Suprapubic skin (tissue), 4 donors: ENCODE results near the gene NTN1. TPM values are rescaled to one million over a fixed set of nuclear protein-coding genes. Genes with fewer than 3 reads are reported as not detected.

Experiments
- DNase-seq, 2 donors: peaks; one replicate each; pipeline ENCODE4 v3.0.0-alpha.2; 2019; ENCODE audit warnings: low spot score in 2 of 2
- H3K27ac ChIP-seq: fragments of 200-600 bp; sonication (generic); one replicate; pipeline ENCODE4 v1.5.1; 2019
- H3K27me3 ChIP-seq: fragments of 200-600 bp; sonication (generic); one replicate; pipeline ENCODE4 v1.5.1; 2019
- H3K36me3 ChIP-seq: fragments of 200-600 bp; sonication (generic); one replicate; pipeline ENCODE4 v1.5.1; 2019
- H3K4me1 ChIP-seq: fragments of 200-600 bp; sonication (generic); one replicate; pipeline ENCODE4 v1.5.1; 2019
- H3K4me3 ChIP-seq: fragments of 200-600 bp; sonication (generic); one replicate; pipeline ENCODE4 v1.5.1; 2019; ENCODE audit warnings: mild to moderate bottlenecking
- H3K9me3 ChIP-seq: fragments of 200-600 bp; sonication (generic); one replicate; pipeline ENCODE4 v1.5.1; 2019
- EP300 ChIP-seq: sonication (generic); formaldehyde crosslinking; IDR thresholded peaks from one replicate; pipeline ENCODE4 v1.6.1; 2017; ENCODE audit warnings: antibody characterized with exemption
- POLR2A ChIP-seq, 2 donors: fragments of 450-650 bp; IDR thresholded peaks; one replicate each; pipeline ENCODE4 v1.6.1; 2017; ENCODE audit warnings: antibody characterized with exemption in 2 of 2, mild to moderate bottlenecking in 2 of 2, moderate library complexity in 2 of 2
- POLR2AphosphoS5 ChIP-seq, 3 donors: sonication (generic); formaldehyde crosslinking; IDR thresholded peaks; one replicate each; pipeline ENCODE4 v1.6.1; 2017; ENCODE audit warnings: antibody characterized with exemption in 3 of 3
- WGBS: methylation state at CpG from one replicate; pipeline ENCODE4 v1.1.5; 2018; 5-methylcytosine and 5-hydroxymethylcytosine counted together
- total RNA-seq, 4 donors: library from RNA; depleted of rRNA; stranded (reverse); fragments of >200 nt; gene quantifications; one replicate each; pipeline ENCODE4 v1.1.0, GENCODE V29; 2016
- TF ChIP-seq, protein P1 (sequence below), 2 donors: fragments of 200-600 bp in 1 of 2; fragments of 450-650 bp in 1 of 2; sonication (generic) in 1 of 2; IDR thresholded peaks; one replicate each; pipeline ENCODE4 v1.5.1; 2016 to 2019; ENCODE audit warnings: antibody characterized with exemption in 2 of 2, mild to moderate bottlenecking in 1 of 2, moderate library complexity in 1 of 2

Gene NTN1
- total RNA-seq, 4 donors from 2014 or later, result 2.4 to 5.9 (median 3.4) TPM

GRCh38 chr17:9007052-9007714, 14.1 kb upstream of the NTN1 start:
- Histone ChIP-seq H3K9me3 (no peaks in the 10 kb centered on the region), H3K4me1 (peaks cover 25% of the 10 kb centered on the region), H3K4me3 (no peak overlapping the region), H3K36me3 (no peaks in the 10 kb centered on the region), H3K27me3 (peaks cover 74% of the 10 kb centered on the region), H3K27ac (no peak overlapping the region)
- WGBS, result 94% methylated on average over 2 of the region's 2 CpGs
- no peak for TF ChIP-seq POLR2AphosphoS5 (IDR thresholded peaks at IDR 0.05)
- TF ChIP-seq, protein P1, sequence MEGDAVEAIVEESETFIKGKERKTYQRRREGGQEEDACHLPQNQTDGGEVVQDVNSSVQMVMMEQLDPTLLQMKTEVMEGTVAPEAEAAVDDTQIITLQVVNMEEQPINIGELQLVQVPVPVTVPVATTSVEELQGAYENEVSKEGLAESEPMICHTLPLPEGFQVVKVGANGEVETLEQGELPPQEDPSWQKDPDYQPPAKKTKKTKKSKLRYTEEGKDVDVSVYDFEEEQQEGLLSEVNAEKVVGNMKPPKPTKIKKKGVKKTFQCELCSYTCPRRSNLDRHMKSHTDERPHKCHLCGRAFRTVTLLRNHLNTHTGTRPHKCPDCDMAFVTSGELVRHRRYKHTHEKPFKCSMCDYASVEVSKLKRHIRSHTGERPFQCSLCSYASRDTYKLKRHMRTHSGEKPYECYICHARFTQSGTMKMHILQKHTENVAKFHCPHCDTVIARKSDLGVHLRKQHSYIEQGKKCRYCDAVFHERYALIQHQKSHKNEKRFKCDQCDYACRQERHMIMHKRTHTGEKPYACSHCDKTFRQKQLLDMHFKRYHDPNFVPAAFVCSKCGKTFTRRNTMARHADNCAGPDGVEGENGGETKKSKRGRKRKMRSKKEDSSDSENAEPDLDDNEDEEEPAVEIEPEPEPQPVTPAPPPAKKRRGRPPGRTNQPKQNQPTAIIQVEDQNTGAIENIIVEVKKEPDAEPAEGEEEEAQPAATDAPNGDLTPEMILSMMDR (IDR thresholded peaks at IDR 0.05), result no peak
- no peak for TF ChIP-seq EP300
- no peak for TF ChIP-seq POLR2A (IDR thresholded peaks at IDR 0.05)
- DNase-seq, result no peak

DNA sequence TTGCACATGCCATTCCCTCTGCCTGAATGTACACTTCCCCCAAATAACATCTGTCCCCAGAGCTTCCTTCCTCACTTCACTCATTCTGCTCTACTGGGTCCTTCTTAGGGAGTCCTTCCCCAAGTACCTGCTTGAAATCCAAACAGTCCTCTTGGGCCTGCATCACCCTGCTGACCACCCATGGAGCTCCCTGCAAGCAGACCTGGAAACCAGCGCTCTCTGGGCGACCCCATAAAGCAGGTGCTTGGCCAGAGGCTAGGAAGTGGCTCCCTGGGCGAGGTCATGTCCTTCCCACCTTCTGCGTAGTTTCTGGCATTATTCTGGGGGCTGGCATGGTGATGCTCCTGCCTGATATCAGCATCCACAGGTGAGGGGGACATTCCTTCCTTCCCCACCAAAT, 12.2 kb upstream of the NTN1 start:
- no peak for DNase-seq
- WGBS, result 98% methylated on average over 4 of the region's 4 CpGs

GRCh38 chr17:9009737-9010136, 11.6 kb upstream of the NTN1 start:
- H3K4me3 ChIP-seq, result no peak overlapping the region
- no peak overlapping the region for H3K27ac ChIP-seq
- WGBS, result 56% methylated on average over 6 of the region's 6 CpGs
- H3K36me3 ChIP-seq, result no peaks in the 10 kb centered on the region
- H3K4me1 ChIP-seq, result no peaks in the 10 kb centered on the region
- TF ChIP-seq POLR2A (IDR thresholded peaks at IDR 0.05) (no peak), EP300 (no peak), POLR2AphosphoS5 (IDR thresholded peaks at IDR 0.05) (no peak)
- TF ChIP-seq, protein P1 (IDR thresholded peaks at IDR 0.05), result no peak
- no peak for DNase-seq
- H3K27me3 ChIP-seq, result peaks cover 48% of the 10 kb centered on the region
- H3K9me3 ChIP-seq, result no peaks in the 10 kb centered on the region

More for the DNA sequence above, 12.2 kb upstream of the NTN1 start:
- peaks cover 6% of the 10 kb centered on the region for H3K4me1 ChIP-seq
- no peak overlapping the region for H3K27ac ChIP-seq
- TF ChIP-seq, protein P1 (IDR thresholded peaks at IDR 0.05), result no peak
- TF ChIP-seq POLR2A (IDR thresholded peaks at IDR 0.05), result no peak
- no peak for TF ChIP-seq EP300
- TF ChIP-seq POLR2AphosphoS5 (IDR thresholded peaks at IDR 0.05), result no peak
- H3K27me3 ChIP-seq, result peaks cover 54% of the 10 kb centered on the region
- H3K36me3 ChIP-seq, result no peaks in the 10 kb centered on the region
- no peaks in the 10 kb centered on the region for H3K9me3 ChIP-seq
- no peak overlapping the region for H3K4me3 ChIP-seq

DNA sequence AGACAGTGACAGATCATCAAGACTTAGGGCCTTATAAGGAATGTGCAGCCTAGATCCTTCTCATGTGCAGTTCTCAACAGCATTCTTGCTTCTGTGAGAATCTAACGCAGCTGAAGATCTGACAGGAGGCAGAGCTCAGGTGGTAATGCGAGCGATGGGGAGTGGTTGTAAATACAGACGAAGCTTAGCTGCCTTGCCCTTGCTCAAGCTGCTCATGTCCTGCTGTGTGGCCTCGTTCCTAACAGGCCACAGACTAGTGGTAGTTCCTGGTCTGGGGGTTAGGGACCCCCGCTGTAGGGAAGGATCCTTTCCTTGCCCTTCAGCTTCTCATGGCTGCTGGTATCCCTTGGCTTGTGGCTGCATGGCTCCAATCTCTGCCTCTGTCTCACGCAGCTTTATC, 10.3 kb upstream of the NTN1 start:
- Histone ChIP-seq H3K4me1 (no peaks in the 10 kb centered on the region), H3K4me3 (no peak overlapping the region), H3K36me3 (no peaks in the 10 kb centered on the region), H3K9me3 (no peaks in the 10 kb centered on the region), H3K27ac (no peak overlapping the region), H3K27me3 (peaks cover 35% of the 10 kb centered on the region)
- 97% methylated on average over 7 of the region's 7 CpGs for WGBS
- no peak for DNase-seq
- TF ChIP-seq, protein P1 (IDR thresholded peaks at IDR 0.05), result no peak
- TF ChIP-seq POLR2AphosphoS5 (IDR thresholded peaks at IDR 0.05) (no peak), POLR2A (IDR thresholded peaks at IDR 0.05) (no peak), EP300 (no peak)

DNA sequence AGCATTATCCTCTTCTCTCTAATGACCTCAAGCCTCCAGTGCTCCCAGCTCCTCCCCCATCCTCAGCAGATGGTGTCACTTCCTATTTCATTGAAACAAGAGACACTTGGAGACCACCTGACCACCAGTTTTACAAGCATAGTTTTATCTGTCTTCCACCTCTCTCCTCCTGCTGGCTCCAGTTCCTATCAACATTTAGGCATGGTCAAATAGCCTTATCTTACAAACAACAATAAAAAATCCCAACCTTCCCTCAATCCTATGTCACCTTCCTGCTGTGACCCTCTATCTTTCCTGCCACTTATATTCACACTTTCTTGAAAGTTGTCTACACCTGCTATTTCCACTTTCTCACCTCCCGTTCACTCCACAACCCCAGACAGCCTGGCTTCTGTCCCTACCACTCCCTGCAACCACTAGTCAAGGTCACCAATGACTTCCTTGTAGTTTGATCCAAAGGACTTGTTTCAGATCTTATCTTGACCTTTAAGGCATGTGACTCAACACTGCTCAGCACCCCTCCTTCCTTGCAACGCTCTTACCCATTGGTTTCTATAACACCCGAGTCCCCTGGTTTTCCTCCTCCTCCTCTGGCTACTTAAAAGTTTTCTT, 4.3 kb upstream of the NTN1 start:
- H3K27me3 ChIP-seq, result peaks cover 14% of the 10 kb centered on the region
- no peak overlapping the region for H3K4me3 ChIP-seq
- H3K9me3 ChIP-seq, result no peaks in the 10 kb centered on the region
- no peak for DNase-seq
- peaks cover 13% of the 10 kb centered on the region for H3K4me1 ChIP-seq
- H3K36me3 ChIP-seq, result no peaks in the 10 kb centered on the region
- TF ChIP-seq EP300 (no peak), POLR2AphosphoS5 (IDR thresholded peaks at IDR 0.05) (no peak), POLR2A (IDR thresholded peaks at IDR 0.05) (no peak)
- TF ChIP-seq, protein P1 (IDR thresholded peaks at IDR 0.05), result no peak
- H3K27ac ChIP-seq, result no peak overlapping the region
- WGBS, result 50% methylated on average over 3 of the region's 3 CpGs
